GM21717 (cell line): ENCODE results near the gene NFATC4.
"Not testable (repeated sequence)": the region's sequence is repeated elsewhere in the genome, so short reads cannot be mapped to it uniquely, and the experiment has no call there.

Source experiments
- ATAC-seq: cut with Tn5 transposase; IDR thresholded peaks from one replicate; pipeline ENCODE4 v1.9.1; 2021; ENCODE audit warnings: mild to moderate bottlenecking, moderate library complexity; ENCODE audit not compliant: unreplicated experiment

NFATC4 gene

DNA sequence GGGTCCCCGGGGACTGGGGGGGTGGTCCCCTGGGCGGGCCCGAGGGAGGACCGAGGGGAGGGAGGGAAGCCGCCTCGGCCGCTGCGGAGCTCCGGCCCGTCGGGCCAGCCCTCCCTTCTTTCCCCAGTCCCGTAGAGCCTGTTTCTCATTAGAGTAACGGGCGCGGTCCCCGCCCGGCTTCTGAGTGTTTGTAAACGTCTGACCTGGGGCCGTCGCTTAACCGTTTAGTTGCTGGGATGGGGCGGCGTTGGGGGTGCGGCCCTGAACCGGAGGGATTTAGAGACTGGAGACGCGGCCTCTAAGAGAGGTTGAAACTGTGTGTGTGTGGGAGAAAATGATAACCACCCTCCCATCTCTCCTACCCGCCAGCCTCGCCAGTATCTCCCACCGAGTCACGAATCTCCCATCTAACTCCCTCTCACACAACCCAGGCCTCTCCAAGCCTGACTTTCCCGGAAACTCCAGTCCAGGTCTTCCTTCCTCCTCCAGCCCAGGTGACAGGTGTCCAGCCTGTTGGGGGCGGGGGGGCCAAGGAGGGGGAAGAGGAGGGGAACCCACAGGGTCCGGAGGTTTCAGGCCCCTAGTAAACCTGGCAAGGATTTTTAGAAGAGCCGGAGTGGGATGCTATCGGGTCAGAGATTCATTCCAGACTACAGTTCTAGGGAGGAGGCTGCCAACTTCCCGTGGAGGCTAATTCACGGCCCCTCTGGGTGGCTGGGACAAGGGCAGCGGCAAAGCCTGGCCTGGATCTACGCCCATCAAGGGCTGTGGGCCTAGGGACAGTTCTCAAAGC, 1.1 kb upstream of the NFATC4 start:
- peak; percentile 52 for ATAC-seq

DNA sequence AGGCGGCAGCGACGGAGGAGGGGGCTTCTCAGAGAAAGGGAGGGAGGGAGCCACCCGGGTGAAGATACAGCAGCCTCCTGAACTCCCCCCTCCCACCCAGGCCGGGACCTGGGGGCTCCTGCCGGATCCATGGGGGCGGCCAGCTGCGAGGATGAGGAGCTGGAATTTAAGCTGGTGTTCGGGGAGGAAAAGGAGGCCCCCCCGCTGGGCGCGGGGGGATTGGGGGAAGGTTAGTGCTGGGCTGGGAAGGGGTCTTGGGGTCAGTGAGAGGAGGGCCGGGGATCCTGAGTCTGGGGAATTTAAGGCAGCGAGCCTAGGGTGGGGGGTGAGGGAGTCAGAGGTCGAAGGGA, 203 bp downstream of the NFATC4 start:
- no peak for ATAC-seq

DNA sequence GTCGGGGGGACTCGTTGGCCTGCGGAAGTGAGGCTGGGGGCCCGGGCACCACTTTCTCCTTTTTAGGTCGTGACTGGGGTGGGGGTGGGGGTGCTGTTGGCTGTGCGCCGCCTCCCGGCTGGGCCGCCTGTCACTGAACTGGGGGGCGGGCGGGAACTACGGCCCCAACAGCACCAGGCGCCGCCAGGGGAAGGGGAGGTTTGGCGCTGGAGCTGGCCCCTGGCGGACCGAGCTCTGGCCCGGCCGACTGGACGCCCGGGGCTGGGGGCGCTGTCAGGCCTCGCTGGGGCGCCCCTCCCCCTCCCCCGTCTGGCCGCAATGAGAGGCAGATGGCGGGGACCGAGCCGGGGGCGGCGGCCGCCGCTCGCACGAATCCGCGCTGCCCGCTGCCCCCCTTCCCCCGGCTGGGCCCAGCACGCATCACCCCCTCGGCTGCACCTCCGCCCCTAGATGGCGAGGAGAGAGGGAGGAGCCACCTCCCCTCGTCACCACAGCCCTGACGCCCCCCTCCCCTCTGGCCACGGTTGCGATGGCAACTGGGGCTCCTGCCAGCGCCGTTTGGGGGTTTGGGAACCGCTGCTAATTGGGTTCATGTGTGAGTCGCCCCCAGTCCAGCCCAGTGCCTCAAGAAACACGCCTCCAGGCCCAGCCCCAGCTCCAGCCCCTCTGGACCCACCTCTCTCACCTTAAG, 723 bp downstream of the NFATC4 start:
- ATAC-seq, result no peak

DNA sequence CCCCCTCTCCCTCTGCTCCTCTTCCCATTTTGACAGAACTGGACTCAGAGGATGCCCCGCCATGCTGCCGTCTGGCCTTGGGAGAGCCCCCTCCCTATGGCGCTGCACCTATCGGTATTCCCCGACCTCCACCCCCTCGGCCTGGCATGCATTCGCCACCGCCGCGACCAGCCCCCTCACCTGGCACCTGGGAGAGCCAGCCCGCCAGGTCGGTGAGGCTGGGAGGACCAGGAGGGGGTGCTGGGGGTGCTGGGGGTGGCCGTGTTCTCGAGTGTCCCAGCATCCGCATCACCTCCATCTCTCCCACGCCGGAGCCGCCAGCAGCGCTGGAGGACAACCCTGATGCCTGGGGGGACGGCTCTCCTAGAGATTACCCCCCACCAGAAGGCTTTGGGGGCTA, 1.5 kb downstream of the NFATC4 start:
- no peak for ATAC-seq

DNA sequence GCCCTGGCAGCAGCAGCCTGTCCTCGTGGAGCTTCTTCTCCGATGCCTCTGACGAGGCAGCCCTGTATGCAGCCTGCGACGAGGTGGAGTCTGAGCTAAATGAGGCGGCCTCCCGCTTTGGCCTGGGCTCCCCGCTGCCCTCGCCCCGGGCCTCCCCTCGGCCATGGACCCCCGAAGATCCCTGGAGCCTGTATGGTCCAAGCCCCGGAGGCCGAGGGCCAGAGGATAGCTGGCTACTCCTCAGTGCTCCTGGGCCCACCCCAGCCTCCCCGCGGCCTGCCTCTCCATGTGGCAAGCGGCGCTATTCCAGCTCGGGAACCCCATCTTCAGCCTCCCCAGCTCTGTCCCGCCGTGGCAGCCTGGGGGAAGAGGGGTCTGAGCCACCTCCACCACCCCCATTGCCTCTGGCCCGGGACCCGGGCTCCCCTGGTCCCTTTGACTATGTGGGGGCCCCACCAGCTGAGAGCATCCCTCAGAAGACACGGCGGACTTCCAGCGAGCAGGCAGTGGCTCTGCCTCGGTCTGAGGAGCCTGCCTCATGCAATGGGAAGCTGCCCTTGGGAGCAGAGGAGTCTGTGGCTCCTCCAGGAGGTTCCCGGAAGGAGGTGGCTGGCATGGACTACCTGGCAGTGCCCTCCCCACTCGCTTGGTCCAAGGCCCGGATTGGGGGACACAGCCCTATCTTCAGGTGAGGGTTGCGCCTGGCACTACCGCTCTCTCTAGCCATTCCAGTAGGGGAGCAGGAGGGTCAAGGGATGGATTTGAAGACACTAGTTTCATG, 2.1 kb downstream of the NFATC4 start:
- no peak for ATAC-seq

DNA sequence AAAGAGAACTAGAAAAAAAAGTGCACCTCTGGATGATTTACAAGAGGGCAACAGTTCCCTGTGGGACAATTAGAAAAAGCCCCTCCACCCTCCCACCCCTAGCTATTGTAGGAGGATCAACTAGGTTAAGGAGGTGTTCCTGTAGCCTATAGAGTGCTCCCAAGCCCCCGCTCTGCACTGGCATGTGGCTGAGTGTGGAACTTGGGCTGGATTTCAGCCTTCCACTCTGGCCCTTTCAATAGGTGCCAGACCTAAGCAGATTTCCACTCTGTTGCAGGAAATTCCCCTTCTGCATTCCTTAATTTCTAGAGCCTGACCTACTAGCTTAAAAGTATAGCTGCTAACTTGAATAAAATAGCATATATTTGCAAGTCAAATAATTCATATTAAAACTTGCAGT, 2.8 kb downstream of the NFATC4 start:
- ATAC-seq, result no peak

DNA sequence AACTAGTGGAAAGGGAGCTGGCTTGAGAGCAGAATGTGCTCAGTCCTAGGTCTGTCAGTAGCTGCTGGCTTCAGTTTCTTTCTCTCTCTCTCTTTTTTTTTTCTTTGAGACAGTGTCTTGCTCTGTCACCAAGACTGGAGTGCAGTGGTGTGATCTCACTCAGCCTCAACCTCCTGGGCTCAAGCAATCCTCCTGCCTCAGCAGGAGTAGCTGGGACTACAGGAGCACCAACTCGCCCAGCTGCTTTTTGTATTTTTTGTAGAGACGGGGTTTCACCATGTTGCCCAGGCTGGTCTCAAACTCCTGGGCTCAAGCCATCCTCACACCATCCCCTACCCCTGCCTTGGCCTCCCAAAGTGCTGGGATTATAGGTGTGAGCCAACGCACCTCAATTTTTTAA, 3.6 kb downstream of the NFATC4 start:
- not testable (repeated sequence) for ATAC-seq

DNA sequence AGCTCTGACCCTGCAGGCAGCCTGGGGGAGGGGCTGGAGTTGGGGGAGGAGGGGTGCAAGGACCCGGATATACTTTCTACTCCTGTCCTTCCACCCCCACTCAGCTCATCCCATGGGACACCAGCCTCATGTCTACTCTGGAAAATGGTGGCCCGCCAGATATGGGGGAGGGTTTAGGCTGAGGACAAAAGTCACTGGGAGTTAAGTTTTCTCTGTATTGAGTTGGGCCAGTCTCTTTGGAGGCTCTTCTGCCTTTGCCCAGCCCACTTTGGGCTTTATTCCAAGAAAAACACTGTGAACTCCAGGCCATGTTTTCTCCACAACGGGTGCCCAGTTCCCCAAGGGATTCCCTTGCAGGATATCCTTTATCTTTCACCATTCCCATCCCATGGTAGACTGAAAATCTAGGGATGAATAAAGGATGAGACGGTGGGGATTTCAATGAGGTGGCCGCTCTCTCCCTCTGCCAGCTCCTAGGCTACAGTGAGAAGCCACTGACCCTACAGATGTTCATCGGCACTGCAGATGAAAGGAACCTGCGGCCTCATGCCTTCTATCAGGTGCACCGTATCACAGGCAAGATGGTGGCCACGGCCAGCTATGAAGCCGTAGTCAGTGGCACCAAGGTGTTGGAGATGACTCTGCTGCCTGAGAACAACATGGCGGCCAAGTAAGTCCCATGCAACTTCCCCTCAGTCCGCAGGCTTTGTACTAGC, 4.9 kb downstream of the NFATC4 start:
- ATAC-seq, result no peak

DNA sequence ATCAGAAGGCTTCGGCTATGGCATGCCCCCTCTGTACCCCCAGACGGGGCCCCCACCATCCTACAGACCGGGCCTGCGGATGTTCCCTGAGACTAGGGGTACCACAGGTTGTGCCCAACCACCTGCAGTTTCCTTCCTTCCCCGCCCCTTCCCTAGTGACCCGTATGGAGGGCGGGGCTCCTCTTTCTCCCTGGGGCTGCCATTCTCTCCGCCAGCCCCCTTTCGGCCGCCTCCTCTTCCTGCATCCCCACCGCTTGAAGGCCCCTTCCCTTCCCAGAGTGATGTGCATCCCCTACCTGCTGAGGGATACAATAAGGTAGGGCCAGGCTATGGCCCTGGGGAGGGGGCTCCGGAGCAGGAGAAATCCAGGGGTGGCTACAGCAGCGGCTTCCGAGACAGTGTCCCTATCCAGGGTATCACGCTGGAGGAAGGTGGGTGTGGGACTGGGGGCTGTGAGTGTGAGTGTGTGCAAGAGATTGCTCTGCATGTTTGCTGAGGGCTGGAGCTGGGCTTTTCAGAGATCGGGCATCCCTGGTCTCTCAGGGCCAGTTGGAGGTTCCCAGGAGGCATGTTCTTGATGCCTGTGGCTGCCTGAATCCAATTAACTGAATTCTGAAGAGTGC, 8.6 kb downstream of the NFATC4 start:
- ATAC-seq, result no peak

DNA sequence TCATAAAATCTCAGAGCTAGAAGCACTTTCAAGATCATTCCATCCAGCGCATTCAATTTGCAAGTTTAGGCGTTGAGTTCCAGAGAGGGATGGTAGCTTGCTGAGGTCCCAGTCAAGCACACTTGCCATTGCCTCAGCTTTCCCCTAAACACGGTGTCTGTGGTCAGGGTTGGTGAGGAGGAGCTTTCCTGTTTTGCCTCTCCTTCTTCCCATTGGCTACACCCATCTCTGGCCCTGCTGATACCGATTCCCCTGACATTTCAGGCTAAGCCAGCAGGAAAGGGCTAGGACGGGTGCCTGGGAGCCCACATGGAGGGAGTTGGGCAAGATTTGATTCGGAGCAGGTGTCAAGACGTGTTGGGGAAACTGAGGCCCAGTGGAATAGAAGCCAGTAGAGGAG, 9.1 kb downstream of the NFATC4 start:
- ATAC-seq, result no peak

DNA sequence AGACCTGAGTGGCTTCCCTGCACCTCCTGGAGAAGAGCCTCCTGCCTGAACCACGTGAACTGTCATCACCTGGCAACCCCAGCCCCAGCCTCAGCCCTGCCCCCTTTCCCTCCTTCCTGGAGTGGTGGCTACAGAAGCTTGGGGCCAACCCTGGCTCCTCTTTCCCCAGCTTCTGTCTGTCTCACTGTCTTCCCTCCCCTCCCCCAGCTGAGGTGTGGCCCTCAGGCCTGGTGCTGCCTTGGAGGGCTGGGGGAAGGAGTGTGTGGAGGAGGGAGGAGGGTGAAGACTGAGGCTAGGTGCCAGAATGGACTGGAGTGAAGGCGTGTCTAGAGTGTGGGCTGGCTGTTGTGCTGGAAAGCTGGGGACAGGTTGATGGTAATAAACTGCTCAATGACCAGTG, 9.7 kb downstream of the NFATC4 start:
- no peak for ATAC-seq

DNA sequence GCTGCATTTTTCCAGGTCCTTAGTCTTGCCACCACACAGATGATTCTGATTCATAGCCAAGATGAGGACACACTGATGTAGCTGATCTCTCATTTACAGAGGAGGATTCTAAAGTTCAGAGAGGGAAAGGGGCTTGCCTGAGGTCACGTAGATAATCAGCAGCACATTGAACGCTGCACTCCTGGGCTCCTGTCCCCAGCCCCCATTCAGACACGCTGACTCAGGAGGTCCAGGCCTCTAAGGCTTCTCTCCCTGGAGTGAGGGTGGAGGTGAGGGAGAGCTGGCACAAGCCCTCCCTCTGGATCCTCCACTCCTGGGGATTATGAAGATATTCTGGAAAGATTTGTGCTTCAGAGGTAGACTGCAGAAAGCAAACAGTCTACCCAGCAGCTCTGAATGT, 10.3 kb downstream of the NFATC4 start:
- ATAC-seq, result no peak

DNA sequence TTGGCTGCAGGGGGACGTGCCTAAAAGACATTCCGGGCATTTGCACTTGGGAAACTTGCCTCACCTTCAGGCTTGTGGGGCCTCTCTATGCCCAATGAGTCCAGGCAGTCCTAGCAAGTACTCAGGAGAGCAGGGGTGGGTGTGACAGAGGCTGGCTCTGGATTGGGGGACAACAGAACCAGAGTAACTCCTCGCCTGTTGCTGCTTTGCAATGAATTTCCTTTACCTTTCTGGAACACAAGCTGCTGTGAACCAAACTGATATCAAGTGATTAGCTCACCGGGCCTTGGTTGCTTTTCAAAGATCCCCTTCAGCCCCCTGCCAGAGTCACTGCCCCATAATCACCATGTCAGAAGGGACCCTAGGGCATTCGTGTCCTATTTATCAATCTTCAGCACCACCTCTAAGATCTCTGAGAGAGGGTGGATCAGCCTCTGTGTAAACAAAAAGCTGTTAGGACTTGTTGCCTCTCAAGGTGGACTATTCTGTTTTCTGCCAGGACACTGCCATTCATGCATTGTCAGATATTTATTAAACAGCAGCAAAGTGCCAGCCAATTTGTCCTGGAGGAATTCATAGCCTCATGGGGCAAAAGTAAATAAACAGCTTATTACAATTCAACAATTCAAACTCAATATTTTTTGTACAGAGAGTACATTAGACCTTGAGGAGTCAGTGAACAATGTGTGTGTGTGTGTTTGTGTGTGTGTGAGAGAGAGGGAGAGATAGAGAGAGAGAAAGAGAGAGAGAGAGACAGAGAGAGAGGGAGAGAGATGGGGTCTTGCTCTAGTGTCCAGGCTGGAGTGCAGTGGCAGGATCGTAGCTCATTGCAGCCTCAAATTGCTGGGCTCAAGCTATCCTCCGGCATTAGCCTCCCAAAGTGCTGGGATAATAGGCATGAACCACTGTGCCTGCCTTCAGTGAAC, 11.3 kb downstream of the NFATC4 start:
- ATAC-seq, result no peak

DNA sequence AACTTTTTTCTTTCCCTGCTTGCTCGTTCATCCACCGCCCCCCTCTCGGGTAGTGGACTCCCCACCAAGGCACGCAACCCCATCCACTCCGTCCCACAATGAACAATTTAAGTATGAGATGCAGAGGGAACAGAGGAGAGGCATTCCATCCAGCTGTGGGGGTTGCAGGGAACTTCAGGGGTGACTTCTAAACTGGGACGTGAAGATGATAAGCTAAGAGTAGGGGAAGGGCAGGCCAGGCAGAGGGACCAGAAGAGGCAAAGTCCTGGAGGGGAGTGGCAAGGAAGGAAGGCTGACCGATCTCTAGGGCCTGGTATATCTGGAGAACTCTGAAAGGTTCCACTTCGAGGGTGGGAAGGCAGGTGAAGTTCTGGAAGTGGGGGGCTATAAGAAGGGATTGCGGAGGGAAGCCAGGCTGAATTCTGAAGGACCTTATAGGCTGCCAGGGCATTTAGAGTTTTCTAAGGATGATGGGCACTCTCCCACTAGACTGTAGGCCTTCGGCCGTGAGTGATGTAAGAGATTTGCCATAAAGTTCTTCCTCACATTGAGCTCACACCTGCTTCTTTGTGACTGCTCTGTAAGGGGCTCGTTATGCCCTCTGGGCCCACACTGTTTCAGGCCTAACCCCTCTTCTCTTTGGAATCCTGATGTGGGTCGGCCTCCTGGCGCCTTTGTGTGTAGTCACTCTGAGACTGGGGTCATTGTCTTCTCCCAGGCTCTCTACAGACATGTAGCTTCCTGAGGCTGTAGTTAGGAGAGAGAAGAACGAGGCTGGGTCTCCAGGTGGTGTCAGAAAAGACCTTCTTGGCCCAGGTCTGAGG, 12.1 kb downstream of the NFATC4 start:
- ATAC-seq, result no peak

DNA sequence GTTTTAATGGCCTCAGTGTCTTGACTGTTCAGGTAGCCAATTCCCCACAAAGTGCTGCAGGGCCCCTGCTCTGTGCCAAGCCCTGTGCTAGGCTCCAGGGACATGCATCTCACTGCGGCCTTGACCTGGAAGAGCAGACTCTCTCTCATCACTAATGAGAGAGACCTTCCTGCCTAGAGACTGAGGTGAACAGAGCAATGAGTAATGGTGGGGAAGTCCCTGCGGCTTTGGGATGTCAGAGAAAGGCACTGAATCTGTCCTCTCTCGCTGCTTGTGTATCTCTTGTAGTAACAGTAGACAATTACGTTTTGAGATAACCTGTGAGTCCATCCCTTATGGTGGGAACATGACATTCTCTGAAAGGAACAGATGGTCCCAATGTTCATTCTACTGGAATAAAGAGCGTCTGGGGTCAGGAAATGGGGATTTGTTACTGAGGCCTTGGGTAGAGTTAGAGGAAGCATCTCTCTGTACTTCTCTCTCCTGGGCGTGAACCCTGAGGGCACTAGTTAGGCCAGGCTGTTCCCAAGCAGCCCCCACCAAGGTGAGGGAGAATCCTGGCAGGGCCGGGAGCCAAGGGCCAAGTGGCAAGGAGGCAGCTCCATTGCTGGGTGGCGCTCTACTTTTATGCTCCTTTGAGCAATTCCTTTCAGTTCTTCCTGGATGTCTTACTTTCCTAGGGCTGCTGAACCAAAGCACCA, 13.5 kb downstream of the NFATC4 start:
- no peak for ATAC-seq

DNA sequence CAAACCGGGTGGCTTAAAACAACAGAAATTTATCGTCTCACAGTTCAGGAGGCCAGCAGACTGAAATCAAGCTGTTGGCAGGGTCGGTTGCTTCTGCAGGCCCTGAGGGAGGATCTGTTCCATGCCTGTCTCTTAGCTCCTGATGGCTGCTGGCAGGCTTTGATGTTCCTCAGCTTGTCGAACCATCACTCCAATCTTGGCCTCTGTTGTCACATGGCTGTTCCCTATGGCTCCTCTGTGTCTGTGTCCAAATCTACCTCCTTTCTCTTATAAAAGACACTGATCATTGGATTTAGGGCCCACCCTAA, 14.0 kb downstream of the NFATC4 start:
- no peak for ATAC-seq

DNA sequence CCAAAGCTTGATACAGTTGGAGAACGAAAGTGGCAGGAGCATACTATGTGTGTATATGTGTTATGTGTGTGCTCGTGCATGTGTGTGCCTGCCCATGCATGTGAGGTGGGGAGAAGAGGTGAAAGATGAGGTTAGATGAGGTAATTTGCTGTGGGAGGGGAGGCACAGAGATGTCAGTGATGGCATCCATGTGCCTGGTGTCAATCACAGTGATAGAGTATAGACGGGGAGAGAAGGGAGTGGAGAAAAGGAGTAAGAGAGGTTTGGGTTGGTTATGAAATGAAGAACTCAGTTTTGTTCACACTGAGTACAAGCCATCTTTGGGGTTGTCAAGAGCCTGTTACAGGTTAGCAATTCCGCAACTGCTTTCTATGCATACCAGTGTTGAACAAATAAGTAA, 16.2 kb downstream of the NFATC4 start:
- ATAC-seq, result no peak

DNA sequence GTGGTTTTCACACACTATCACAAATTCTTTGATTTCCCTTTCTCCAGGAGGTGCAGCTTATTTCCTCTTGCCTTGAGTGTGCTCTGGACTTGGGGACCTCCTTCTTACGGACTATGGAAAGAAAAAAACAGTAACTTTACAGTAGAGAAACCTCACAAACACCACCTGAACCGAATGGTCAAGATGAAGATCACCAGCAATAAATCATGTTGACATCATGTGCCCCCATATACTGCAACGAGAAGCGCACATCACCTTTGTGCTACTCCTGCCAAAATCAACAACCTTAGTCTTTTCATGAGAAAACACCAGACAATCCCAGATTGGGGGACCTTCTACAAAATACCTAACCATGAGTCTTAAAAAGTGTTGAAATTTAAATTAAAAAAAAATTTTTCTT, 17.5 kb downstream of the NFATC4 start:
- no peak for ATAC-seq

DNA sequence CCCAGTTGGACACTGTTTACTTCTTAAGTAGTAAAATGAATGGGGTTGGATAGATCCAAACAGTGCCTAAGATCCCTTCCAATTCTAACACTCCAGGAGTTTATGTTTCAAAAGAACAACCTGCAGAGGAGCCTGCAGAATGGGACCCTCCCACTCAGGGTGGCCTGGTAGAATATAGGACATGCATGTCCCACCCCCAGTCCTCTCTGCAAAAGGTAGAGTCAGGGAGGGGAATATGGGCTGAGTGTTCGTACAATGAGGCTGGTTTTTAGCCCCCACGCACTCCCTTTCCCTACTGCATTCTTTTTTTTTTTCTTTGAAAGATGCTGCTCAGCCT, 19.0 kb downstream of the NFATC4 start:
- ATAC-seq, result no peak
